NB4 (cell line): ENCODE measurements around the gene ROBO1.

Experiments used
- MYC ChIP-seq: IDR thresholded peaks from 2 replicates; pipeline ENCODE4 v1.6.1; 2011; ENCODE audit warnings: low read depth, low read length
- POLR2A ChIP-seq: IDR thresholded peaks from 2 replicates; pipeline ENCODE4 v1.6.1; 2011; ENCODE audit warnings: mild to moderate bottlenecking; ENCODE audit not compliant: insufficient read length; ENCODE audit errors: extremely low read depth
- TF ChIP-seq, protein P1 (sequence below): IDR thresholded peaks from one replicate; pipeline ENCODE4 v1.5.1; 2012; ENCODE audit warnings: low read depth, low read length
- TF ChIP-seq, protein P2 (sequence below): IDR thresholded peaks from 2 replicates; pipeline ENCODE4 v1.6.1; 2011; ENCODE audit warnings: low read depth, low read length

GRCh38 chr3:79490165-79491028 is 277.4 kb downstream of the ROBO1 start:
- TF ChIP-seq, protein P1, sequence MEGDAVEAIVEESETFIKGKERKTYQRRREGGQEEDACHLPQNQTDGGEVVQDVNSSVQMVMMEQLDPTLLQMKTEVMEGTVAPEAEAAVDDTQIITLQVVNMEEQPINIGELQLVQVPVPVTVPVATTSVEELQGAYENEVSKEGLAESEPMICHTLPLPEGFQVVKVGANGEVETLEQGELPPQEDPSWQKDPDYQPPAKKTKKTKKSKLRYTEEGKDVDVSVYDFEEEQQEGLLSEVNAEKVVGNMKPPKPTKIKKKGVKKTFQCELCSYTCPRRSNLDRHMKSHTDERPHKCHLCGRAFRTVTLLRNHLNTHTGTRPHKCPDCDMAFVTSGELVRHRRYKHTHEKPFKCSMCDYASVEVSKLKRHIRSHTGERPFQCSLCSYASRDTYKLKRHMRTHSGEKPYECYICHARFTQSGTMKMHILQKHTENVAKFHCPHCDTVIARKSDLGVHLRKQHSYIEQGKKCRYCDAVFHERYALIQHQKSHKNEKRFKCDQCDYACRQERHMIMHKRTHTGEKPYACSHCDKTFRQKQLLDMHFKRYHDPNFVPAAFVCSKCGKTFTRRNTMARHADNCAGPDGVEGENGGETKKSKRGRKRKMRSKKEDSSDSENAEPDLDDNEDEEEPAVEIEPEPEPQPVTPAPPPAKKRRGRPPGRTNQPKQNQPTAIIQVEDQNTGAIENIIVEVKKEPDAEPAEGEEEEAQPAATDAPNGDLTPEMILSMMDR: no peak
- TF ChIP-seq POLR2A (no peak), MYC (no peak)
- TF ChIP-seq, protein P2, sequence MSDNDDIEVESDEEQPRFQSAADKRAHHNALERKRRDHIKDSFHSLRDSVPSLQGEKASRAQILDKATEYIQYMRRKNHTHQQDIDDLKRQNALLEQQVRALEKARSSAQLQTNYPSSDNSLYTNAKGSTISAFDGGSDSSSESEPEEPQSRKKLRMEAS: no peak
